GM12872 (cell line): ENCODE results near the gene TMEM19.

ENCODE experiments used
- CTCF ChIP-seq: IDR thresholded peaks from 3 replicates; pipeline ENCODE4 v1.5.1; 2011; ENCODE audit warnings: low read depth, mild to moderate bottlenecking, low read length, moderate library complexity; ENCODE audit not compliant: insufficient read depth

Gene TMEM19

DNA sequence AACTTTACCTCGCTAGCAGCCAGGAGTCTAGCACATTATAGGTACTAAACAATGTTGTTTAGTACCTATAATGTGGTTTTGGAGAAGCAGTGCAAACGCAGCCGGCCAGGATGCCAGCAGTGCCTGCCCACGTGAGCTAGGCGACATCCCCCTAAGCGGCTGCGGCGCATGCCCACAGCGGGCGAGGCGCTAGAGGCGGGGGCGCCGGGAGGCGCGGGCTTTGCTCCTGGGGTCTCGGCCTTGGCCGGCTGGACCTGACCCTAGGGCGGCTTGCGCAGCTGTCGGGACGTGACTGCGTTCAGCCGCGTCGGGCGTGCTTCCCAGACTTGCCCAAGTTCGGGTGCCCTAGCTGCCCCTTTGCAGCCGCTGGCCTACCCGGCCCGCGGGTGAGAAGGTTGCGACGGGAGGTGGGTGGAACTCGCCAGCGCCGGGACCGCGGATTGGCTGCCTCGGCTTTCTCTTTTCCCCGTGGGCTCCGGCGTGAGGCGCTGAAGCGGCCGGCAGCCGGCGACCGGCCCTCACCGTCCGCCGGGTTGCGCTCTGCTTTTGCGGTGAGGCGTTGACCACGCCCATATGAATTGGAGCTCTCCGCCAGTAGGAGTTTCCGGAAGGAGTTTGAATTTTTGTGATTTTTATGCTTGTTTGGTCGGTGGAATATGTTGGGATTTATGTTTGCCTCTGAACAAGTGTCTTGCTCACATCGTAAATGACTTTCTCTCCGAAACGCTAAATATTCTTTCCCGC, at the start of gene TMEM19:
Gene TMEM19 (plus strand): TSS at position 169 of the 744 bp plus-strand sequence. CDS start 599 bp downstream, outside the sequence.
- TF ChIP-seq CTCF, result 0 out of 3 replicates have a peak, but pooled peaks have one; percentile 16

DNA sequence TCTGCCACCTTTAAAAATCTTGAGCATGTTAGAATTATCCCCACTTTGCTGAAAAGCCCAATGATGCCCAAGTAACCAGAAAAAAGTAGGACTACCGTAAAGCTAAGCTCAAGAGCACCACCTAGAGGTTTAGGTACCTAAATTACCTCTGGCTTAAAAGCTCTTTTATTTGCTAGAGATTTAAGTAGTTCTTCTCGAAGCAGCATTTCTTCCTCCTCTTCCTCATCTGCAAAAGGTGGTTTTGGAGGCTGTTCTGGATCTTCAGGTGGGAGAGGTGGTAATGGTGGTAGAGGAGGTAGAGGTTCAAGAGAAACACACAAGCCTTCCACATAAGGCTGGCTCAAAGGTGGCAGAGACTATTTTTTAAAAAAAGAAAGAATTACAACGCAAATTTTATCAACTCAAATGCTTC, 49.2 kb upstream of the TMEM19 start:
- peak; percentile 78 for TF ChIP-seq CTCF

GRCh38 chr12:71638499-71638898, 47.4 kb upstream of the TMEM19 start:
- no peak for TF ChIP-seq CTCF

DNA sequence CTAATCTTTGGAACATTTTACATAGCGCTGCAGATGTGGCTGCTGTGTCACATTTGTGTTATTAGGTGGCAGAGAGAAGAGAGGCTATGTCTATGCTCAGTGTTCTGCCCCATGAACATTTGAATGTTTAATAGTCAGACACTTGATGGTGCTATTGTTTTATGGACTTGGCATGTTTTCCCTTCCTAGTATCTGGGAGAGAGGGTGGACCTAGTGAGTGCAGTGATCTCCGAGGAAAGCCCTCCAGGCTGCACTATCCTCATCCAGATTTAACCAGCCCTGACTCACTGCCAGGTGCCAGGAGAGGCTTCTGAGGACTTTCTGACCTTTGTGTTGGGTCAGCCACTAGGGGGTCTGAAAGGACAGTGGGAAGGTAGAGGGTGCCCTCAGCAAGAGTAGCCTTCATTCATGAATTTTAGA, 46.5 kb upstream of the TMEM19 start:
- peak; percentile 58 for TF ChIP-seq CTCF

DNA sequence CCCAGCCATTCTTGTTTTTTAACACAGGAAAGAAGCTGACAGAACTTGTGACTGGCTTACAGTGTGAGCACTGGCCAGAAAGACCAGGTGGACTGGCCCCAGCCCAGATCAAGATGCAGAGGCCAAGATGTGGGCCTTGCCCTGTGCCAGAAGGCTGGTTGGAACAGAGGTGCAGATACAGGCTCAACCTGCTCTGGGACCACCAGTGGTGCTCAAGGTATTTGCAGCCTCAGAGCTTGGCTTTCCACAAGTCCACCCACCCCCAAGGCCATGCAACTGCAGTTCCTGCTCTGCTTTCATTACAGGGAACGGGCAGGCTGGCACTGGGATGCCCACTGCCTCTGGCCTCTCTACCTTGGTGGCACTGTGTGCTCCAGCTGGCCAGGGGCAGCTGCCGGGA, 45.6 kb upstream of the TMEM19 start:
- TF ChIP-seq CTCF, result no peak

DNA sequence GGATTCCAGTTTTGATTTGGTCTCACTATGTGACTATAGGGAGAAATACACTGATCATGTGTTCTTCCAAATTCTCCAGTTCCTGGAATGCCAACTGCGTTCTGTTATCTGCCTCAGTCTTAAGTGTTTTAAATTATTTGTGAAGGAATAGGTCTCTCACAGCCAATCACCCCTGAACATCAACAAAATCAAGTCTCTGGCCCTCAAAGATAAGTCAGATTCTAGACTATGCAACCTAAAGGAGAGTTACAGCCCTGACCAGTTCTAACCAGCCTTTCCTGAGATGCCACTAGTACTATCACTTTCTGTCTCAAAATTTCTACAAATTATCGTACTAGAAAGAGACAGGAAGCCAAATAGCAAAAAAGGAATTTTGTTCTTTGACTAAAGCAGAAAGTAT, 44.5 kb upstream of the TMEM19 start:
- no peak for TF ChIP-seq CTCF

GRCh38 chr12:71642264-71642663, 43.6 kb upstream of the TMEM19 start:
- no peak for TF ChIP-seq CTCF
